Measurements from ENCODE around the gene NAP1L4.

Gene NAP1L4

GRCh38 chr11:2921261-2921660, 70.9 kb downstream of the NAP1L4 start:
- H3K4me3 ChIP-seq (ENCODE audit: low read depth, low read length): no peak overlapping the region
- TF ChIP-seq CTCF (IDR thresholded peaks at IDR 0.05; ENCODE audit: borderline replicate concordance, insufficient read depth, low read depth, low read length): no peak

- no peak for TF ChIP-seq CTCF (IDR thresholded peaks at IDR 0.05; ENCODE audit: borderline replicate concordance, insufficient read depth, low read depth, low read length)
- no peak overlapping the region for H3K4me3 ChIP-seq (ENCODE audit: low read depth, low read length)
These were observed 71.8 kb downstream of the NAP1L4 start for GRCh38 chr11:2920343-2920742.

- H3K4me3 ChIP-seq (ENCODE audit: low read depth, low read length): no peak overlapping the region
These were observed 72.3 kb downstream of the NAP1L4 start for GRCh38 chr11:2919837-2920236.

DNA sequence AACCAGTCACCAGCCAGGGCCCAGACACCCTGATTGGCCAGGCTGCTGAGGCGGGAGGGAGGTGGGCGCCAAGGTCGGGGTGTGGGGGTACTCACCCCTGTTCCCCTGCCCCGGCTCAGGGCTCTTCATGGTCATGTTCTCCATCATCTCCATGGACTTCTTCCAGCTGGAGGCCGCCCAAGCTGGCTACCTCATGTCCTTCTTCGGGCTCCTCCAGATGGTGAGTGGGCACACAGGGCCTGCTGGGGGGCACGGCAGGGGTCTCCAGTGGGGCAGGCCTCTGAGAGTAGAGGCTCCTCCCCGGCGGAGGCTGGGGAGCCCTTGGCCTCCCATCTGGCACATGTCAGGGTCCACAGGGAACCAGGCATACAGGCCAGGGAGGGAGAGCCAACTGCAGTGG, 72.9 kb downstream of the NAP1L4 start:
- H3K4me3 ChIP-seq (ENCODE audit: low read depth, low read length): no peak overlapping the region
- TF ChIP-seq CTCF (IDR thresholded peaks at IDR 0.05; ENCODE audit: borderline replicate concordance, insufficient read depth, low read depth, low read length): no peak

More at GRCh38 chr11:2919837-2920236, 72.3 kb downstream of the NAP1L4 start:
- no peak for TF ChIP-seq CTCF (IDR thresholded peaks at IDR 0.05; ENCODE audit: borderline replicate concordance, insufficient read depth, low read depth, low read length)

- H3K4me3 ChIP-seq (ENCODE audit: low read depth, low read length): no peak overlapping the region
- TF ChIP-seq CTCF (IDR thresholded peaks at IDR 0.05; ENCODE audit: borderline replicate concordance, insufficient read depth, low read depth, low read length): no peak
These were observed 74.2 kb downstream of the NAP1L4 start for GRCh38 chr11:2917842-2918490.

- TF ChIP-seq CTCF (IDR thresholded peaks at IDR 0.05; ENCODE audit: borderline replicate concordance, insufficient read depth, low read depth, low read length): no peak
- H3K4me3 ChIP-seq (ENCODE audit: low read depth, low read length): no peak overlapping the region
These were observed 75.1 kb downstream of the NAP1L4 start for GRCh38 chr11:2916892-2917645.
